Measurements from ENCODE around the gene MACROH2A2.

Gene MACROH2A2

GRCh38 chr10:70139151-70139996 is 86.7 kb downstream of the MACROH2A2 start:
- Histone ChIP-seq H3K27ac (no peak overlapping the region), H3K4me3 (no peak overlapping the region), H3K9me3 (no peaks in the 10 kb centered on the region), H3K4me1 (peaks cover 0 to 8% (median 2%) of the 10 kb centered on the region in 4 donors), H3K36me3 (peaks cover 7 to 16% (median 9%) of the 10 kb centered on the region in 3 donors), H3K27me3 (no peaks in the 10 kb centered on the region)
- no peak for DNase-seq
- intact Hi-C loops (cut with DNase I; ENCODE audit: low total_unique reads): no loop called here
- no peak for TF ChIP-seq CTCF (IDR thresholded peaks at IDR 0.05)

- intact Hi-C loops (cut with DNase I; ENCODE audit: low total_unique reads): loop anchor here (1.0 kb wide), 1 partner anchor 19 kb away; no protein-coding TSS in a partner anchor
- DNase-seq: no peak
- Histone ChIP-seq H3K9me3 (no peaks in the 10 kb centered on the region), H3K27ac (no peak overlapping the region), H3K4me3 (no peak overlapping the region), H3K27me3 (no peaks in the 10 kb centered on the region), H3K4me1 (peaks cover 0 to 14% (median 7%) of the 10 kb centered on the region in 4 donors), H3K36me3 (peaks cover 7 to 16% (median 9%) of the 10 kb centered on the region in 3 donors)
- no peak for TF ChIP-seq CTCF (IDR thresholded peaks at IDR 0.05)
Measured at GRCh38 chr10:70139997-70140250, 87.3 kb downstream of the MACROH2A2 start.

- no peaks in the 10 kb centered on the region for H3K9me3 ChIP-seq
- no peaks in the 10 kb centered on the region for H3K27me3 ChIP-seq
- H3K27ac ChIP-seq: no peak overlapping the region
- peaks cover 0 to 17% (median 11%) of the 10 kb centered on the region in 4 donors for H3K4me1 ChIP-seq
- TF ChIP-seq CTCF (IDR thresholded peaks at IDR 0.05): no peak
- DNase-seq: no peak
- intact Hi-C loops (cut with DNase I; ENCODE audit: low total_unique reads): loop anchor here (1.0 kb wide), 1 partner anchor 19 kb away; no protein-coding TSS in a partner anchor
- H3K4me3 ChIP-seq: no peak overlapping the region
- peaks cover 7 to 16% (median 9%) of the 10 kb centered on the region in 3 donors for H3K36me3 ChIP-seq
Measured at GRCh38 chr10:70140297-70140696, 87.7 kb downstream of the MACROH2A2 start.

- Histone ChIP-seq H3K9me3 (no peaks in the 10 kb centered on the region), H3K27ac (no peak overlapping the region), H3K27me3 (no peaks in the 10 kb centered on the region), H3K4me1 (peaks cover 0 to 31% (median 20%) of the 10 kb centered on the region in 4 donors), H3K4me3 (no peak overlapping the region), H3K36me3 (peaks cover 7 to 16% (median 9%) of the 10 kb centered on the region in 3 donors)
- no peak for TF ChIP-seq CTCF (IDR thresholded peaks at IDR 0.05)
- DNase-seq: no peak
- intact Hi-C loops (cut with DNase I; ENCODE audit: low total_unique reads): no loop called here
Measured at GRCh38 chr10:70142555-70142954, 89.9 kb downstream of the MACROH2A2 start.

GRCh38 chr10:70144372-70145110 is 91.9 kb downstream of the MACROH2A2 start:
- peak overlapping the region; percentile 92 for H3K27ac ChIP-seq
- no peak for DNase-seq
- no peak for TF ChIP-seq CTCF (IDR thresholded peaks at IDR 0.05)
- peaks cover 5 to 22% (median 13%) of the 10 kb centered on the region in 3 donors for H3K36me3 ChIP-seq
- H3K4me1 ChIP-seq: peaks cover 0 to 33% (median 21%) of the 10 kb centered on the region in 4 donors
- no peaks in the 10 kb centered on the region for H3K9me3 ChIP-seq
- intact Hi-C loops (cut with DNase I; ENCODE audit: low total_unique reads): no loop called here
- peak overlapping the region in 1 of 2 donors; percentile 81 for H3K4me3 ChIP-seq
- no peaks in the 10 kb centered on the region for H3K27me3 ChIP-seq

All from tibial artery (tissue), 4 donors.